ENCODE results near the gene VCPKMT.
A peak's percentile ranks its signal among the peaks of the same experiment; 100 is the strongest.

DNA sequence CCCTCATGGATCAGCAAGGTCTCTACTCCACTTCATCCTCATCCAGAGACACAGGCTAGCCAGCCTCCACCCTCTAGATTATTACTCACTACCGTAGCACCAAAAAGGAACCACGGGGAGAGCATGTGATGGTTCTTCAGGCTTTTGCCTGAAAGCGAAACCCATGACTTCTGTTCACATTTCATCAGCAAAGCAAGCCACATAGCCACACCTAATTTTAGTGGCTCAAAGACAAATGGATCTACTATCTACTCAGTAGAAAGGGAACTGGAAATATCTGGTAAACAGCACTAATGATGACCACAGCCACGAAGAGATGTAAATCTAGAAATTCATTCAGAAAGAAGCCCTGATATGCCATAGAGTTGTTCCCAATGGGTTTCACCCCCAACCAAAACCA lies 51.4 kb downstream of the VCPKMT start:
- TF ChIP-seq, protein P1, sequence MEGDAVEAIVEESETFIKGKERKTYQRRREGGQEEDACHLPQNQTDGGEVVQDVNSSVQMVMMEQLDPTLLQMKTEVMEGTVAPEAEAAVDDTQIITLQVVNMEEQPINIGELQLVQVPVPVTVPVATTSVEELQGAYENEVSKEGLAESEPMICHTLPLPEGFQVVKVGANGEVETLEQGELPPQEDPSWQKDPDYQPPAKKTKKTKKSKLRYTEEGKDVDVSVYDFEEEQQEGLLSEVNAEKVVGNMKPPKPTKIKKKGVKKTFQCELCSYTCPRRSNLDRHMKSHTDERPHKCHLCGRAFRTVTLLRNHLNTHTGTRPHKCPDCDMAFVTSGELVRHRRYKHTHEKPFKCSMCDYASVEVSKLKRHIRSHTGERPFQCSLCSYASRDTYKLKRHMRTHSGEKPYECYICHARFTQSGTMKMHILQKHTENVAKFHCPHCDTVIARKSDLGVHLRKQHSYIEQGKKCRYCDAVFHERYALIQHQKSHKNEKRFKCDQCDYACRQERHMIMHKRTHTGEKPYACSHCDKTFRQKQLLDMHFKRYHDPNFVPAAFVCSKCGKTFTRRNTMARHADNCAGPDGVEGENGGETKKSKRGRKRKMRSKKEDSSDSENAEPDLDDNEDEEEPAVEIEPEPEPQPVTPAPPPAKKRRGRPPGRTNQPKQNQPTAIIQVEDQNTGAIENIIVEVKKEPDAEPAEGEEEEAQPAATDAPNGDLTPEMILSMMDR (IDR thresholded peaks at IDR 0.05), result no peak
- TF ChIP-seq EP300 (IDR thresholded peaks at IDR 0.05) (peak; percentile 55 to 86), POLR2A (IDR thresholded peaks at IDR 0.05) (no peak)

Data from tibial nerve (tissue), 4 donors.